ENCODE measurements around the gene SYNRG.

Gene SYNRG

GRCh38 chr17:37598145-37598544 is 11.1 kb downstream of the SYNRG start:
- DNase-seq, result no peak

DNA sequence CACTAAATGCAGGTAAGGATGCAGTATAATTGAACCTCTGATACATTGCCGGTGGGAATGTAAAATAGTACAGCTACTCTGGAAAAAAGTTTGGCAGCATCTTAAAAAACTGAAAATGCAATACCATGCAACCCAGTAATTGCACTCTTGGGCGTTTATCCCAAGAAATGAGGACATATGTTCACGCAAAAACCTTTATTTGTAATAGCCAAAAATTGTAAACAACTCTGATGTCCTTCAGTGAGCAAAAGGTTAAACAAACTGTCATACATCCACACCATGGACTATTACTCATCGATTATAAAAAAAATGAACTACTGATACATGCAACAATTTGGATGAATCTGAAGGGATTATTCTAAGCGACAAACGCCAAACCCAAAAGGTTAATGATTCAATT is 16.9 kb downstream of the SYNRG start:
- no peak for DNase-seq

DNA sequence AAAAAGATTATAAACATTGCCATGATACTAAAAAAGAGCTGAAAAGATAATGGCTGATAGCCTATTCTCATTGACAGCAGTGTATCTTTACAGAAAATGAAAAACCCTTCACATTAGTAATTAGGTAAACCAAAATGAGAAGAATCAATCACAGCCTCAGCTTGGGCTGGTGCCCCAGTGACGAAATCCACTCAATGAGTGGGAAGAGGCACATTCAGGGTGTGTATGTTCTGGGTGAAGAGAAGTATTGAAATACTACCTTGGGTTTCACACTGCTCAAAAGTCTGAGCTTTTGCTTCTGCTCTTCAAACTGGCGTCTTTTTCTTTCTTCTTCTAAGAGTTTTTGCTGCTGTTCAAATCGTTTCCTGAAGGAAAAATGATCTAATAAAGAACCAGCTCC is 24.2 kb downstream of the SYNRG start:
- DNase-seq, result no peak

DNA sequence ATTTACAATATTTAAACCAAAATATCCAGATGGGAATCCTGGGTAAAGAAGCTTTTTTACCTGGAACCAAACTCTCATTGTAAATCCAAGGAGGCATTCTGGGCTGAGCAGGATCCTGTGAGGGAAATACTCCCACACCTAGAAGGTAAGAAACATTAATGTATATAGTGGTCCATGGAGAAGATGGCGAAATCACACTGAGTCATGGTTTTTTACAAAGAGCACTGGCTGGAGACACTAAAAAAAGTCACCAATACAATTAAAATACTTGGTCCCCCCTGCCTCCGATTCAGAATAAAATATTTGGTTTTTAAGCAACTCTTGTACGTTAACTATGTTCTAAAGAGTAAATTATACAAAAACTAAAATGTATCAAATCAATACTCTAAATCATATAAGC is 32.9 kb downstream of the SYNRG start:
- DNase-seq, result no peak

DNA sequence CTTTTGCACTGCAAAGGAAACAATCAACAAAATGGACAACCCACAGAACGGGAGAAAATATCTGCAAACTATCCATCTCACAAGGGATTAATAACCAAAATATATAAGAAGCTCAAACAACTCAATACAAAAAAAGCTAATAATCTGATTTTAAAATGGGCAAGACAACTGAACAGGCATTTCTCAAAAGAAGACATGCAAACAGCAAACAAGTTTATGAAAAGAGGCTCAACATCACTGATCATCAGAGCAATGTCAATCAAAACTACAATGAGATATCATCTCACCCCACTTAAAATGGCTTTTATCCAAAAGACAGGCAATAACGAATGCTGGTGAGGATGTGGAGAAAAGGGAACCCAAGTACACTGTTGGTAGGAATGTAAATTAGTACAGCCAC is 34.8 kb downstream of the SYNRG start:
- DNase-seq, result no peak

GRCh38 chr17:37571674-37572073 is 37.5 kb downstream of the SYNRG start:
- no peak for DNase-seq

- DNase-seq, result peak in 1 of 14 donors; percentile 25
Measured at GRCh38 chr17:37570527-37571093, 38.6 kb downstream of the SYNRG start.

DNA sequence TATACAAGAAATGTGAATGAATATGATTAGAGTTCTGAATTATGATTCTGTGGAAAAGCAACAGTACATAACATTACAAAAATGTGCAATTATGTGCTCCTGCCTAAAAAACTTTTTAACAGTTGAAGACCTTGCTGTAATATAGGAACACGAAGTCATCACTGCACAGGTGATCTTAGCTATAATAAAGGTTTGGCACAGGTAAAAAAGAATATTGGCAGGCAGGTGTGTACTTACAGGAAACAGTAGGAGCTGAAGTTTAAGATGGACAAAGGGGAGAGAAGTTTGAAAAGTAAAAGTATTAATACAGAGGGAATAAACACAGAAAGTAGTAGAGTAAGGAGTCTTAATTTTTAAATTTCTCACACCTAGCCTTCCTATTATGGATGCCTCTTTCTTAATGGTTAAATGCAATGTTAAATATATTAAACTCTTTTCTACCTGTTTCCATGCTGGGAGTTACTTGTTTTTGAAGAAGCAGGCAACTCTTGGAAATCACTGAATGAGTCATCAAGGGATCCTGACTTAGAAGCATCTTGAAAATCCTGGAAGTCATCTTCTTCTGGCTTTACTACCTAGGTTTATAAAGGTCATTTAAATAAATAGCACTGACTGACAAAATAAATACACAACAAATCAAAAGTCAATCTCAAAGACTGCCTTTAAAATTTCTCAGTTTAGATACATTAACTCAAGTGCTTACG is 40.7 kb downstream of the SYNRG start:
- no peak for DNase-seq

- no peak for DNase-seq
Measured at GRCh38 chr17:37567538-37567937, 41.7 kb downstream of the SYNRG start.

DNA sequence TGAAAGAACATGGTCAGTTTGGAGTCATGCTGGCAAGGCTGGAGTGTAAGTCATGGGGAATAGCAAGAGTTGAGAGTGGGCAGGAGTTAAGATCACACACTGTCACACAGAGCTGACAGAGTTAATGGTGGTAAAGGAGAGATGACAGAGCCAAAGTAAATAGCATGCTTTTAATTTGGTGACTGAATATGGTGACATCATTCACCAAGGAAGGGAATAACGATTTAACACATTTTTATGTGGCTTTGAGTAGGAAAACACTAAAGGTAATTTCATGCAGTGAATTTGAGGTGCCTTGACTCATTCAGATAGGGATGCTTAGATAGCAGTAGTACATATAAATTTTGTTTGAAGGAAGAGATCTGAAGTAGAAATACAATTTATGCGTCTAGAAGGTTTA is 42.1 kb downstream of the SYNRG start:
- no peak for DNase-seq

- DNase-seq, result no peak
Measured at GRCh38 chr17:37564252-37564651, 45.0 kb downstream of the SYNRG start.

GRCh38 chr17:37562016-37562745 is 47.0 kb downstream of the SYNRG start:
- DNase-seq, result no peak

- DNase-seq, result no peak
Measured at GRCh38 chr17:37558299-37558698, 50.9 kb downstream of the SYNRG start.

DNA sequence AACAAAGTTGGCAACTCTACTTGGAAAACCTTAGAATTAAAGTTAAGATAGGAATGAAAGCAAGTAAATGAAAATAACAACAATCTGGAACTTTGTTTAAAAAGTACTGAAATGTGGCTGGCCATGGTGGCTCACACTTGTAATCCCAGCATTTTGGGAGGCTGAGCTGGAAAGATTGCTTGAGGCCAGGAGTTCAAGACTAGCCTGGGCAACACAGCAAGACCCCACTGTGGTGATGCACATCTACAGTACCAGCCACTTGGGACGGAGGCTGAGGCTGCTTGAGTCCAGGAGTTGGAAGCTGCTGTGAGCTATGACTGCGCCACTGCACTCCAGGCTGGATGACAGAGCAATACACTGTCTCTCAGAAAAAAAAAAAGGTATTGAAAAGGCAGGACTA is 51.7 kb downstream of the SYNRG start:
- no peak for DNase-seq

DNA sequence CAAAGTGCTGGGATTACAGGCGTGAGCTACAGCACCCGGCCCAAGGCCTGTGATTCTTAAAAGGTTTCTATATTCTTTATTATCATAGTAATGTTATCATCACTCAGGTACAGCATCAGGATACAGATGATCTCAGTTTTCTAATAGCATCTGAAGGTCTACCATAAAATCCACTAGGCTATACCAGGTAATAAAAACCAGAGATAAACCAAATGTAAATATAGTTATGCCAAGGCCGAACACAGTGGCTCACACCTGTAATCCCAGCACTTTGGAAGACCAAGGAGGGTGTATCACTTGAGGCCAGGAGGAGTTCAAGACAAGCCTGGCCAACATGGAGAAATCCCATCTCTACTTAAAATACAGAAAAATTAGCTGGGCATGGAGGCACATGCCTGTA is 53.8 kb downstream of the SYNRG start:
- no peak for DNase-seq

DNA sequence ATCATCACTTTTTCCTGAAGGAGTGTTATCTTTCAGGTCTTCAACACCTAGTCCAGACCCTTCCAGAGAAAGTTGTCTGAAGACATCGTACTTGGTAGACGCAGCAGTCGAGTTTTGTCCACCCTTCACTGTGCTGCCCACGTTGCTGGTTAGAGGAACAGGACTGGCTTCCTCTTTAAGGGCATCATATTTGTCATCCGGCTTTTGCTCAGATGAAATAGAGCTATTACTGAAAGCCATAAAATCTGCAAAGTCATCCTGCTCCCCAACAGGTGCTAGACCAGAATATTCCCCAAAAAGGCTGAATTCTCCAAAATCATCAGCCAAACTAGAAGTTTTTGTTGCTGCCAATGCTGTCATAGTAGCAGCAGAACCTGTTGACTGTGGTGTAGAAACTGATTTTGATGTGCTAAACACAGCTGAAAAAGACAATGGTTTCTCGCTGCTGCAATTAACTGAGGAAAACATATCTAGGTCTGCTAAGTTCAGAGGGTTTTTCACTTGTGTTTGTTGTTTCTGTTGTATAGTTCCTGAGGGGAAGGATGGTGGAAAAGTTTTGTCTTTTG is 55.7 kb downstream of the SYNRG start:
- DNase-seq, result no peak

DNA sequence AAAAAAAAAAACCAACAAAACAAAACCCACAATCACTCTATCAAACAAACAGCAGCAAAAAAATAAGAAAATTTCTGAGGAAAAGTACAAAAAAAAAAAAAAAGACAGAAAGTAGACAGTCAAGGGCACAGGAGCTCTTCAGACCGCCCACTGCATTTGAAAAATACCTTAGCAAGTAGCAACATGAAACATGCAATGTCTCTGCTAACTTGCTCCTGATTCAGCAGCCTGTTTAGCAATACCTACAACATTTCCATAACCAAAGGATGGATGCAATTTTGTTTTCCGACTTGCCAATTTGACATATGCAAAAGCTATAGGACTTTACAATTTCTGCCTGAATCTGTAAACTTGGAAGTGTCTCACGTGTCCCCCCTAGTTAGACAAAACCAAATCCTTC is 57.4 kb downstream of the SYNRG start:
- no peak for DNase-seq

DNA sequence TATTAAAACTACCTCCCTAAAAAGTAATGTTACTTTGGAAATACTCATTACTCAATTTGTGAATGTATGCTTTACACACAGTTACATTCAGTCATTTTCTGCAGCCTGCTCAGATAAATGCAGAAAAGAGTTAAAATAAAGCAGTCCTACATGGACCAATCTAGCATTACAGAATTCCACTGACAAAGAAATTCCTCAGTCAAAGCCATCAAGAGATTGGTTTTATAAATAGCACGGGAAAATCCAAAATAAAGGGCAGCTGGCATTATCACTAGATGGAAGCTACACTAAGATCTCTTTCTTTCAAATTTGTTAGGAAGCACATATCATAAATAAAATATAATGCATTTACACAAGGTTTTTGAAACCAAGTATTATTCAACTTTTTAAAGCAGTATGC is 61.2 kb downstream of the SYNRG start:
- peak in 1 of 14 donors; percentile 0 for DNase-seq

- DNase-seq, result peak in 1 of 14 donors; percentile 11
Measured at GRCh38 chr17:37546302-37546701, 62.9 kb downstream of the SYNRG start.

GRCh38 chr17:37545486-37545885 is 63.7 kb downstream of the SYNRG start:
- no peak for DNase-seq

- no peak for DNase-seq
Measured at GRCh38 chr17:37543637-37544052, 65.6 kb downstream of the SYNRG start.

- DNase-seq, result no peak
Measured at GRCh38 chr17:37541880-37542660, 67.1 kb downstream of the SYNRG start.

Data from C1 segment of cervical spinal cord (tissue), 14 donors.